ENCODE measurements around the gene PLEKHO2.

GRCh38 chr15:64883997-64884511 lies 42.3 kb downstream of the PLEKHO2 start:
- no peak for TF ChIP-seq CTCF (conservative IDR thresholded peaks at IDR 0.05; ENCODE audit: low read depth in 2 of 2)
- TF ChIP-seq EZH2 (IDR thresholded peaks at IDR 0.05; ENCODE audit: low read depth, unreplicated experiment) = no peak
- TF ChIP-seq POLR2AphosphoS5 (IDR thresholded peaks at IDR 0.05; ENCODE audit: low read depth) = no peak
- no peak for TF ChIP-seq ZNF114 (CRISPR knock-in tag; IDR thresholded peaks at IDR 0.05)
- no peak for TF ChIP-seq CREB1 (CRISPR knock-in tag; IDR thresholded peaks at IDR 0.05; ENCODE audit: low read depth)
- no peak for TF ChIP-seq EZH2phosphoT487 (IDR thresholded peaks at IDR 0.05; ENCODE audit: unreplicated experiment)
- TF ChIP-seq, protein P1, sequence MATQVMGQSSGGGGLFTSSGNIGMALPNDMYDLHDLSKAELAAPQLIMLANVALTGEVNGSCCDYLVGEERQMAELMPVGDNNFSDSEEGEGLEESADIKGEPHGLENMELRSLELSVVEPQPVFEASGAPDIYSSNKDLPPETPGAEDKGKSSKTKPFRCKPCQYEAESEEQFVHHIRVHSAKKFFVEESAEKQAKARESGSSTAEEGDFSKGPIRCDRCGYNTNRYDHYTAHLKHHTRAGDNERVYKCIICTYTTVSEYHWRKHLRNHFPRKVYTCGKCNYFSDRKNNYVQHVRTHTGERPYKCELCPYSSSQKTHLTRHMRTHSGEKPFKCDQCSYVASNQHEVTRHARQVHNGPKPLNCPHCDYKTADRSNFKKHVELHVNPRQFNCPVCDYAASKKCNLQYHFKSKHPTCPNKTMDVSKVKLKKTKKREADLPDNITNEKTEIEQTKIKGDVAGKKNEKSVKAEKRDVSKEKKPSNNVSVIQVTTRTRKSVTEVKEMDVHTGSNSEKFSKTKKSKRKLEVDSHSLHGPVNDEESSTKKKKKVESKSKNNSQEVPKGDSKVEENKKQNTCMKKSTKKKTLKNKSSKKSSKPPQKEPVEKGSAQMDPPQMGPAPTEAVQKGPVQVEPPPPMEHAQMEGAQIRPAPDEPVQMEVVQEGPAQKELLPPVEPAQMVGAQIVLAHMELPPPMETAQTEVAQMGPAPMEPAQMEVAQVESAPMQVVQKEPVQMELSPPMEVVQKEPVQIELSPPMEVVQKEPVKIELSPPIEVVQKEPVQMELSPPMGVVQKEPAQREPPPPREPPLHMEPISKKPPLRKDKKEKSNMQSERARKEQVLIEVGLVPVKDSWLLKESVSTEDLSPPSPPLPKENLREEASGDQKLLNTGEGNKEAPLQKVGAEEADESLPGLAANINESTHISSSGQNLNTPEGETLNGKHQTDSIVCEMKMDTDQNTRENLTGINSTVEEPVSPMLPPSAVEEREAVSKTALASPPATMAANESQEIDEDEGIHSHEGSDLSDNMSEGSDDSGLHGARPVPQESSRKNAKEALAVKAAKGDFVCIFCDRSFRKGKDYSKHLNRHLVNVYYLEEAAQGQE (IDR thresholded peaks at IDR 0.05; ENCODE audit: unreplicated experiment) = no peak
- TF ChIP-seq, protein P2, sequence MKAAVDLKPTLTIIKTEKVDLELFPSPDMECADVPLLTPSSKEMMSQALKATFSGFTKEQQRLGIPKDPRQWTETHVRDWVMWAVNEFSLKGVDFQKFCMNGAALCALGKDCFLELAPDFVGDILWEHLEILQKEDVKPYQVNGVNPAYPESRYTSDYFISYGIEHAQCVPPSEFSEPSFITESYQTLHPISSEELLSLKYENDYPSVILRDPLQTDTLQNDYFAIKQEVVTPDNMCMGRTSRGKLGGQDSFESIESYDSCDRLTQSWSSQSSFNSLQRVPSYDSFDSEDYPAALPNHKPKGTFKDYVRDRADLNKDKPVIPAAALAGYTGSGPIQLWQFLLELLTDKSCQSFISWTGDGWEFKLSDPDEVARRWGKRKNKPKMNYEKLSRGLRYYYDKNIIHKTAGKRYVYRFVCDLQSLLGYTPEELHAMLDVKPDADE (IDR thresholded peaks at IDR 0.05) = no peak
- TF ChIP-seq STAT1 (IDR thresholded peaks at IDR 0.05; ENCODE audit: unreplicated experiment) = no peak
- TF ChIP-seq ZNF331 (CRISPR knock-in tag; IDR thresholded peaks at IDR 0.05; ENCODE audit: low read depth) = no peak
- TF ChIP-seq NANOG (IDR thresholded peaks at IDR 0.05; ENCODE audit: borderline replicate concordance) = no peak
- no peak for TF ChIP-seq JUNB (IDR thresholded peaks at IDR 0.05; ENCODE audit: unreplicated experiment)
- TF ChIP-seq, protein P3, sequence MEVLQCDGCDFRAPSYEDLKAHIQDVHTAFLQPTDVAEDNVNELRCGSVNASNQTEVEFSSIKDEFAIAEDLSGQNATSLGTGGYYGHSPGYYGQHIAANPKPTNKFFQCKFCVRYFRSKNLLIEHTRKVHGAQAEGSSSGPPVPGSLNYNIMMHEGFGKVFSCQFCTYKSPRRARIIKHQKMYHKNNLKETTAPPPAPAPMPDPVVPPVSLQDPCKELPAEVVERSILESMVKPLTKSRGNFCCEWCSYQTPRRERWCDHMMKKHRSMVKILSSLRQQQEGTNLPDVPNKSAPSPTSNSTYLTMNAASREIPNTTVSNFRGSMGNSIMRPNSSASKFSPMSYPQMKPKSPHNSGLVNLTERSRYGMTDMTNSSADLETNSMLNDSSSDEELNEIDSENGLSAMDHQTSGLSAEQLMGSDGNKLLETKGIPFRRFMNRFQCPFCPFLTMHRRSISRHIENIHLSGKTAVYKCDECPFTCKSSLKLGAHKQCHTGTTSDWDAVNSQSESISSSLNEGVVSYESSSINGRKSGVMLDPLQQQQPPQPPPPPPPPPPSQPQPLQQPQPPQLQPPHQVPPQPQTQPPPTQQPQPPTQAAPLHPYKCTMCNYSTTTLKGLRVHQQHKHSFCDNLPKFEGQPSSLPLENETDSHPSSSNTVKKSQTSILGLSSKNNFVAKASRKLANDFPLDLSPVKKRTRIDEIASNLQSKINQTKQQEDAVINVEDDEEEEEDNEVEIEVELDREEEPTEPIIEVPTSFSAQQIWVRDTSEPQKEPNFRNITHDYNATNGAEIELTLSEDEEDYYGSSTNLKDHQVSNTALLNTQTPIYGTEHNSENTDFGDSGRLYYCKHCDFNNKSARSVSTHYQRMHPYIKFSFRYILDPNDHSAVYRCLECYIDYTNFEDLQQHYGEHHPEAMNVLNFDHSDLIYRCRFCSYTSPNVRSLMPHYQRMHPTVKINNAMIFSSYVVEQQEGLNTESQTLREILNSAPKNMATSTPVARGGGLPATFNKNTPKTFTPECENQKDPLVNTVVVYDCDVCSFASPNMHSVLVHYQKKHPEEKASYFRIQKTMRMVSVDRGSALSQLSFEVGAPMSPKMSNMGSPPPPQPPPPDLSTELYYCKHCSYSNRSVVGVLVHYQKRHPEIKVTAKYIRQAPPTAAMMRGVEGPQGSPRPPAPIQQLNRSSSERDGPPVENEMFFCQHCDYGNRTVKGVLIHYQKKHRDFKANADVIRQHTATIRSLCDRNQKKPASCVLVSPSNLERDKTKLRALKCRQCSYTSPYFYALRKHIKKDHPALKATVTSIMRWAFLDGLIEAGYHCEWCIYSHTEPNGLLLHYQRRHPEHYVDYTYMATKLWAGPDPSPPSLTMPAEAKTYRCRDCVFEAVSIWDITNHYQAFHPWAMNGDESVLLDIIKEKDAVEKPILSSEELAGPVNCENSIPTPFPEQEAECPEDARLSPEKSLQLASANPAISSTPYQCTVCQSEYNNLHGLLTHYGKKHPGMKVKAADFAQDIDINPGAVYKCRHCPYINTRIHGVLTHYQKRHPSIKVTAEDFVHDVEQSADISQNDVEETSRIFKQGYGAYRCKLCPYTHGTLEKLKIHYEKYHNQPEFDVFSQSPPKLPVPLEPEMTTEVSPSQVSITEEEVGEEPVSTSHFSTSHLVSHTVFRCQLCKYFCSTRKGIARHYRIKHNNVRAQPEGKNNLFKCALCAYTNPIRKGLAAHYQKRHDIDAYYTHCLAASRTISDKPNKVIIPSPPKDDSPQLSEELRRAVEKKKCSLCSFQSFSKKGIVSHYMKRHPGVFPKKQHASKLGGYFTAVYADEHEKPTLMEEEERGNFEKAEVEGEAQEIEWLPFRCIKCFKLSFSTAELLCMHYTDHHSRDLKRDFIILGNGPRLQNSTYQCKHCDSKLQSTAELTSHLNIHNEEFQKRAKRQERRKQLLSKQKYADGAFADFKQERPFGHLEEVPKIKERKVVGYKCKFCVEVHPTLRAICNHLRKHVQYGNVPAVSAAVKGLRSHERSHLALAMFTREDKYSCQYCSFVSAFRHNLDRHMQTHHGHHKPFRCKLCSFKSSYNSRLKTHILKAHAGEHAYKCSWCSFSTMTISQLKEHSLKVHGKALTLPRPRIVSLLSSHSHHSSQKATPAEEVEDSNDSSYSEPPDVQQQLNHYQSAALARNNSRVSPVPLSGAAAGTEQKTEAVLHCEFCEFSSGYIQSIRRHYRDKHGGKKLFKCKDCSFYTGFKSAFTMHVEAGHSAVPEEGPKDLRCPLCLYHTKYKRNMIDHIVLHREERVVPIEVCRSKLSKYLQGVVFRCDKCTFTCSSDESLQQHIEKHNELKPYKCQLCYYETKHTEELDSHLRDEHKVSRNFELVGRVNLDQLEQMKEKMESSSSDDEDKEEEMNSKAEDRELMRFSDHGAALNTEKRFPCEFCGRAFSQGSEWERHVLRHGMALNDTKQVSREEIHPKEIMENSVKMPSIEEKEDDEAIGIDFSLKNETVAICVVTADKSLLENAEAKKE (CRISPR knock-in tag; IDR thresholded peaks at IDR 0.05) = no peak
